Sciatic nerve (tissue), 2 donors: ENCODE measurements around the gene IL24. TPM values are rescaled to one million over a fixed set of nuclear protein-coding genes. Genes with fewer than 3 reads are reported as not detected.

Source experiments
- ATAC-seq: fragments of 200-7000 bp; cut with Tn5 transposase; one replicate; pipeline ENCODE4 v1.9.1; 2020; ENCODE audit warnings: mild to moderate bottlenecking, moderate library complexity
- DNase-seq: peaks from one replicate; pipeline ENCODE4 v3.0.0-alpha.2; 2020; ENCODE audit warnings: low spot score
- intact Hi-C: fragments of 100-400 bp; cut with DNase I; formaldehyde crosslinking; loops from one replicate; pipeline ENCODE4 v1.14.2; 2022
- total RNA-seq: library from RNA; stranded (reverse); fragmentation: NEBNext Ultra II Directional; extraction: Animal tissue kit (Norgen Biotek cat#: 25700); gene quantifications from one replicate; pipeline ENCODE4 v1.2.1, GENCODE V29; 2021
- donor health status: DM: no; HTN: no; CAD: no.
- donor health status: DM: no; HTN: no; CAD: no.

The IL24 gene
- total RNA-seq, 1 donor from 2014 or later: not detected

GRCh38 chr1:206941766-206942418 is 44.6 kb downstream of the IL24 start:
- ATAC-seq (no peak), DNase-seq (no peak)
- intact Hi-C loops: no loop called here

DNA sequence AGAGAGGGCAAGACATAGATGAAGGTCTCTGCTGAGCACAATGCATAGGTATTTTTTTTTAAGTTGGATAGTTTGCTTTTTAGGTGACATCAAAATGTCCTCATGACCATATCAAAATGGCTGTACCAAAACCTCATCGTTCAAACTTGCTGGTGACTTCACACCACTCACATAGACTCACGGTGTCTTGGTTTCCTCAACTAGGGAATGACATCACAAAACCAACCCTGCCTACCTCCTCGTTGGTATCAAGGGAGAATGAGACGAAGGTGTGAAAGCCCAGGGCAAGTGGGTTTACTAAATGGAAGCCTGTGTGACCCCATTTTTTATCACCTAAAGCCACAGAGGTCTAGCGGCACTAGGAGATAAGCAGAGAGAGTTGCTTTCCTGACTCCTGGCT is 47.5 kb downstream of the IL24 start:
- intact Hi-C loops: no loop called here
- DNase-seq (no peak), ATAC-seq (no peak)

- DNase-seq: no peak
- intact Hi-C loops: no loop called here
- no peak for ATAC-seq
Observed at GRCh38 chr1:206945779-206946178, 48.5 kb downstream of the IL24 start.

DNA sequence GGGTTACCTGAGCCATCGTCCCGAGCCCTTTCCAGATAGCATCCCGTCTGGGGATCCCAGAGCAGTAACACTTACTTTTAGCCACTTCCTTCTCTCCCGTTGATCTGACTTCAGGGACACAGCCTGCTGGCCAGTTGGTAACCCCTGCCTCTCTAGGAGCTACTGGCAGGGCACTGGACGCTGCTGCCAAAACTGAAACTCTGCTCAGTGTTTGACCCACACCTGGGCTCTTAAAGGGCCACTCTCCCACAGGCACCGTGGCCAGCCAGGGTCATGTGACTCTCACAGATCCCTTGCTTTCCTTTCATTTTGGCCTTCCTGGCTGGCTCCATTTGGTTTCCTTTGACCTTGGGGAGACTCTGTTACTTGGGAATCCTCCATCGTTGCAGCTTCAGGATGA is 49.0 kb downstream of the IL24 start, which contains the start of gene PIGR:
Gene PIGR, minus strand, starts transcription at position 206 of the 400 bp plus-strand sequence. CDS start 5,935 bp downstream, outside the sequence.
- no peak for DNase-seq
- ATAC-seq: no peak
- intact Hi-C loops: no loop called here

GRCh38 chr1:206947255-206947654 is 50.0 kb downstream of the IL24 start:
- intact Hi-C loops: no loop called here
- ATAC-seq (no peak), DNase-seq (no peak)

- intact Hi-C loops: no loop called here
- DNase-seq (no peak), ATAC-seq (peak; percentile 51)
Observed at GRCh38 chr1:206949208-206949607, 52.0 kb downstream of the IL24 start.

DNA sequence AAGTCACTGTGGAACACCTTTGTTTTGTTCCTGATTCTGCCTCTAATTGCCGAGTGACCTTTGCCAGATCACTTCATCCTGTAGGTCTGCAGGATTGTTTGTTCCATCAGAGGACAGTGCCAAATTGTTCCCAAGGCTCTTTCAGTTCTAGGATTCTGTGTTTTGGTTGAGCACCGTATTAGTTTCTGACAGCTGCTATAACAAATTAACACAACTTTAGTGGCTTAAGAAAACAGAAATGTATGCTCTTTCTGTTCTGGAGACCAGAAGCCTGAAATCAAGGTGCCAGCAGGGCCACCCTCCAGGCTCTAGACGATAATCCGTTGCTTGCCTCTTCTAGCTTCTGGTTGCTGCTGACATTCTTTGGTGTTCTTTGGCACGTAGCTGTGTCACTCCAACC is 52.4 kb downstream of the IL24 start:
- DNase-seq: no peak
- intact Hi-C loops: no loop called here
- no peak for ATAC-seq

DNA sequence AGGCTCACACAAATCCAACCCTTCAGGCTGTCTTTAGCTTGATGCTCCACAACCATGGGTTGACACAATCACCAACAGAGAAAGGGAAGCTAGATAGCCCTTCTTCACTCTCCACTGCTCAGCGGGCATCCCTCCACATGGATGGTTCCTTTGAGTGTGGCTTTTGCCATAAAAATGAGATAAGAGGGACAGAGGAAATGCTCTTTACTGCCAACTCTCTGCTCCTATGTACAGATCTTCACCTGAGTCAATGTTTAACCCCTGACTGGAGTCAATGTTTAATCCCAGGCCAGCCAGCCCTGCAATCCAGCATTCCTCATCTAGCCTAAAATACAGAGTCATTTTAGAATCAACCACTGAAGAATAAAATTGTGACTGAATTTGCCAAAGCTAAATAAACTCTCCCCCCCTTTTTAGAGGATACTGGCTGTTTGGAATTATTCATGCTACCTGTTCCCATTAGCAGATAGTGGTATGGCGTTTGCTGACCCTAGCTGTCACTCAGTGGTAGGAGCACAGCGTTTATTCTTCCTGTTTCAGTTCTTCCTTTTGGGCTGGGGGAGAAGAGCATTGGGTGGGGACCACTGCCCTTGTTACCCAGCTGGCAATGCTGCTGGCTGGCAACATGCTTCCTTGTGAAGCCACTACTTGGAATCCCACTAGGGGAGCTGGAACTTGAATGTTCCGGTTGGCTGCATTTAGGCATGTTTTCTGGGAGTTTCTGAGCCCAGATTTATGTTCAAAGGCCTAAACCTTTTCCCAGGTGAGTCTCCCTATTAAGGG is 54.3 kb downstream of the IL24 start:
- intact Hi-C loops: no loop called here
- DNase-seq (no peak), ATAC-seq (no peak)

- DNase-seq (no peak), ATAC-seq (no peak)
- intact Hi-C loops: no loop called here
Observed at GRCh38 chr1:206952171-206952570, 54.9 kb downstream of the IL24 start.

- DNase-seq: no peak
- ATAC-seq: no peak
- intact Hi-C loops: no loop called here
Observed at GRCh38 chr1:206953126-206953525, 55.9 kb downstream of the IL24 start.

DNA sequence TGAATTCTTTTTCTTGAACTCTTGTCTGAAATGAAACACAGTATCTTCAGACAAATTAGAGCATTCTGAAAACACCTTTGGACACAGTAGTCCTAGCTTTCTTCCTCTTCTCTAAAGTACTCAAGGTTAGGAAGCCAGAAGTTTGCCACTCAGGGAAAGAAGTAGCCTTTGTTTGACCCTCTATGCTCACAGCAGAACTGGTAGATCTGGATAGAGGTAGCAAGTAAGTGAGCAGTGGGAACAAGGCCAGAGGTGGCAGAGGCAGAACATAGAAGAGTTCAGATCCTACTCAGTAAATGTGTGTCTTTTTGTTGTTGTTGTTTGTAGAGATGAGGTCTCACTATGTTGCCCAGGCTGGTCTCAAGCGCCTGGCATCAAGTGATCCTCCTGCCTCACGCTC is 56.4 kb downstream of the IL24 start:
- DNase-seq (no peak), ATAC-seq (no peak)
- intact Hi-C loops: no loop called here

Other genes with a start within 250 kb of the IL24 start
- gene MAPKAPK2, start 212.5 kb upstream of the IL24 start, total RNA-seq: 56.3 TPM
- gene IL19, start 126.7 kb upstream of the IL24 start, total RNA-seq: not detected
- gene IL10, start 124.9 kb upstream of the IL24 start, total RNA-seq: 1.1 TPM
- not detected for gene IL20, start 31.8 kb upstream of the IL24 start, total RNA-seq
- gene FCMR, start 24.5 kb downstream of the IL24 start, total RNA-seq: 5.0 TPM
- gene PIGR, start 49.0 kb downstream of the IL24 start, total RNA-seq: 0.49 TPM
- gene FCAMR, start 73.0 kb downstream of the IL24 start, total RNA-seq: not detected
- gene C1orf116, start 135.3 kb downstream of the IL24 start, total RNA-seq: 0.49 TPM
- 15.3 TPM for gene YOD1, start 153.8 kb downstream of the IL24 start, total RNA-seq
- 16.7 TPM for gene PFKFB2, start 155.8 kb downstream of the IL24 start, total RNA-seq
- 1.8 TPM for gene C4BPB, start 191.4 kb downstream of the IL24 start, total RNA-seq
- 0.27 TPM for gene C4BPA, start 206.8 kb downstream of the IL24 start, total RNA-seq